HCT116 (cell line): ENCODE measurements around the gene MRPL20. TPM values are rescaled to one million over a fixed set of nuclear protein-coding genes. Genes with fewer than 3 reads are reported as not detected.

ENCODE experiments used
- ATAC-seq: fragments of 200-7000 bp; cut with Tn5 transposase; 2 replicates; pipeline ENCODE4 v1.9.1; 2020; ENCODE audit warnings: mild to moderate bottlenecking, moderate library complexity
- BruUV-seq: library from RNA; stranded (reverse); fragments of 400-500 nt; replicated peaks from 2 replicates; lab custom pipeline; 2021; lab: Mats Ljungman, UMichigan
- CTCF ChIA-PET: fragments of 300-600 bp; sonication (Branson Sonifier 250); formaldehyde crosslinking; loops from one replicate; lab custom pipeline; 2021; ENCODE audit warnings: antibody characterized with exemption; lab: Charles Lee
- POLR2A ChIA-PET: fragments of 300-600, 350-600 bp; sonication (Branson Sonifier 250); formaldehyde crosslinking; loops from one replicate; lab custom pipeline; 2021; ENCODE audit warnings: antibody characterized with exemption; lab: Charles Lee
- RAD21 ChIA-PET, 2 experiments: fragments of 300-600 bp; sonication (Branson Sonifier 250); formaldehyde crosslinking; loops; one replicate each; lab custom pipeline; 2023; ENCODE audit warnings: low total read pairs in 2 of 2; ENCODE audit not compliant: uncharacterized antibody in 2 of 2, unreplicated experiment in 2 of 2, low non-redundant PET in 1 of 2; lab: Charles Lee
- DNase-seq: peaks from one replicate; pipeline ENCODE4 v3.0.0-alpha.2; 2010; ENCODE audit warnings: low read depth, low spot score
- H2AFZ ChIP-seq: fragments of 200-600 bp; shearing (Covaris generic), sonication (generic); 2 replicates; pipeline ENCODE4 v1.6.1; 2017; ENCODE audit warnings: low read depth, mixed run types, mixed read lengths, antibody characterized with exemption, low read length; ENCODE audit not compliant: poor library complexity, severe bottlenecking
- H3K27ac ChIP-seq: 2 replicates; pipeline ENCODE4 v1.5.1; 2012; ENCODE audit warnings: low read depth, low read length
- H3K27me3 ChIP-seq: fragments of 200-600 bp; sonication (generic); 2 replicates; pipeline ENCODE4 v1.6.1; 2016; ENCODE audit warnings: mixed run types, low read length, mixed read lengths; ENCODE audit not compliant: insufficient read depth
- H3K36me3 ChIP-seq, 2 experiments: fragments of 200-500 bp in 1 of 2; fragments of 200-600 bp in 1 of 2; sonication (Bioruptor generic) in 1 of 2; sonication (generic) in 1 of 2; 2 replicates each; pipeline versions ENCODE4 v1.5.1 to v1.6.1; 2014 to 2016; ENCODE audit warnings: low read length in 2 of 2, inconsistent platforms in 1 of 2, mixed read lengths in 1 of 2, mixed run types in 1 of 2; ENCODE audit not compliant: insufficient read depth in 2 of 2, control insufficient read depth in 1 of 2
- H3K4me1 ChIP-seq, 2 experiments: fragments of 200-600 bp in 1 of 2; sonication (generic) in 1 of 2; 2 replicates each; pipeline versions ENCODE4 v1.5.1 to v1.6.1; 2012 to 2017; ENCODE audit warnings: low read length in 2 of 2, inconsistent platforms in 1 of 2, mild to moderate bottlenecking in 1 of 2, mixed read lengths in 1 of 2, mixed run types in 1 of 2, moderate library complexity in 1 of 2; ENCODE audit not compliant: insufficient read depth in 2 of 2, control insufficient read depth in 1 of 2
- H3K4me2 ChIP-seq: fragments of 200-600 bp; sonication (generic); 2 replicates; pipeline ENCODE4 v1.6.1; 2017; ENCODE audit warnings: mixed run types, low read length, mixed read lengths
- H3K4me3 ChIP-seq, 2 experiments: fragments of 200-600 bp in 1 of 2; sonication (generic) in 1 of 2; replicated peaks in 1 of 2; 2 replicates each; pipeline ENCODE4 v1.5.1; 2011 to 2016; ENCODE audit warnings: low read length in 2 of 2, control low read depth in 1 of 2, low read depth in 1 of 2, mild to moderate bottlenecking in 1 of 2, mixed read lengths in 1 of 2, mixed run types in 1 of 2
- H3K79me2 ChIP-seq: fragments of 200-600 bp; sonication (generic); 2 replicates; pipeline ENCODE4 v1.6.1; 2017; ENCODE audit warnings: mild to moderate bottlenecking, mixed run types, low read length, moderate library complexity, mixed read lengths; ENCODE audit not compliant: insufficient read depth
- H3K9ac ChIP-seq: fragments of 200-600 bp; sonication (generic); 2 replicates; pipeline ENCODE4 v1.6.1; 2016; ENCODE audit warnings: low read length, mixed read lengths
- H3K9me2 ChIP-seq: fragments of 200-600 bp; sonication (generic), shearing (Covaris generic); 2 replicates; pipeline ENCODE4 v1.6.1; 2017; ENCODE audit warnings: mixed run types, mild to moderate bottlenecking, moderate library complexity; ENCODE audit not compliant: insufficient read depth
- H3K9me3 ChIP-seq, 2 experiments: fragments of 200-500 bp in 1 of 2; fragments of 200-600 bp in 1 of 2; sonication (Bioruptor generic) in 1 of 2; sonication (generic) in 1 of 2; 2 replicates each; pipeline ENCODE4 v1.6.1; 2014 to 2017; ENCODE audit warnings: low read length in 2 of 2, mixed read lengths in 2 of 2, inconsistent platforms in 1 of 2, low read depth in 1 of 2, mild to moderate bottlenecking in 1 of 2, mixed run types in 1 of 2, moderate library complexity in 1 of 2; ENCODE audit not compliant: control insufficient read depth in 1 of 2, insufficient read depth in 1 of 2
- H4K20me1 ChIP-seq: fragments of 200-600 bp; sonication (generic), shearing (Covaris generic); 2 replicates; pipeline ENCODE4 v1.6.1; 2017; ENCODE audit warnings: mixed run types, mild to moderate bottlenecking, moderate library complexity; ENCODE audit not compliant: insufficient read depth
- EGR1 ChIP-seq: IDR thresholded peaks from 2 replicates; pipeline ENCODE4 v1.6.1; 2012; ENCODE audit warnings: low read depth
- EZH2phosphoT487 ChIP-seq: fragments of 200-600 bp; IDR thresholded peaks from 2 replicates; pipeline ENCODE4 v1.6.1; 2018; ENCODE audit warnings: antibody characterized with exemption, borderline replicate concordance
- FOSL1 ChIP-seq: IDR thresholded peaks from 2 replicates; pipeline ENCODE4 v1.6.1; 2012; ENCODE audit warnings: low read depth
- POLR2A ChIP-seq: IDR thresholded peaks from 2 replicates; pipeline ENCODE4 v1.7.0; 2011; ENCODE audit warnings: borderline replicate concordance; ENCODE audit not compliant: insufficient read depth, insufficient read length; ENCODE audit errors: extremely low read depth
- POLR2AphosphoS5 ChIP-seq: IDR thresholded peaks from 2 replicates; pipeline ENCODE4 v1.6.1; 2011; ENCODE audit warnings: mild to moderate bottlenecking, low read depth, low read length, moderate library complexity
- SIN3A ChIP-seq: IDR thresholded peaks from 2 replicates; pipeline ENCODE4 v1.6.1; 2012; ENCODE audit warnings: low read depth
- SP1 ChIP-seq: IDR thresholded peaks from 2 replicates; pipeline ENCODE4 v1.6.1; 2012; ENCODE audit warnings: low read depth
- YY1 ChIP-seq: IDR thresholded peaks from 2 replicates; pipeline ENCODE4 v1.6.1; 2011; ENCODE audit warnings: low read length, low read depth, moderate library complexity, mild to moderate bottlenecking; ENCODE audit not compliant: insufficient replicate concordance; ENCODE audit errors: extremely low read depth
- ZFX ChIP-seq: fragments of 450-650 bp; IDR thresholded peaks from 2 replicates; pipeline ENCODE4 v1.6.1; 2017
- intact Hi-C: fragments of 100-400 bp; cut with micrococcal nuclease; formaldehyde crosslinking; loops from 2 replicates; pipeline ENCODE4 v1.10.0; 2022
- total RNA-seq: library from RNA; stranded (reverse); gene quantifications from one replicate; pipeline ENCODE4 v1.2.1, GENCODE V29; 2021; ENCODE audit not compliant: unreplicated experiment

MRPL20 gene
- total RNA-seq, 1 experiment from 2014 or later: 131 TPM

- Histone ChIP-seq H3K36me3 (no peaks in the 10 kb centered on the region), H3K27ac (peak overlapping the region; percentile 99), H3K4me2 (peak overlapping the region; percentile 99), H3K9me3 (no peaks in the 10 kb centered on the region), H3K9me2 (no peaks in the 10 kb centered on the region), H3K4me1 (peaks cover 45 to 67% of the 10 kb centered on the region in 2 experiments), H4K20me1 (no peaks in the 10 kb centered on the region), H3K4me3 (peak overlapping the region; percentile 80 to 92), H3K27me3 (no peaks in the 10 kb centered on the region), H2AFZ (no peak overlapping the region), H3K79me2 (peaks cover 33% of the 10 kb centered on the region; the same call in 1 of the 2 replicates), H3K9ac (peak overlapping the region; percentile 88)
- TF ChIP-seq EGR1: no peak
- TF ChIP-seq POLR2AphosphoS5: peak; percentile 13; the same call in 1 of the 2 replicates
- TF ChIP-seq ZFX: 0 out of 2 replicates have a peak, but pooled peaks have one; percentile 34
- TF ChIP-seq SIN3A: no peak
- TF ChIP-seq SP1: no peak
- TF ChIP-seq FOSL1: no peak
- ATAC-seq: peak; percentile 23
- POLR2A ChIA-PET: interaction anchor here (0.9 to 1.5 kb wide), 4 partner anchors 10 to 58 kb away, joined by 3 to 5 read pairs (median 3); partner anchors contain the start of genes AURKAIP1 and CCNL2
- CTCF ChIA-PET: interaction anchor here (1.1 kb wide), 1 partner anchor 58 kb away, joined by 4 read pairs; the partner anchor contains the start of gene AURKAIP1
- no TSS peak for BruUV-seq
- intact Hi-C loops: loop anchor here (2.0 kb wide), 1 partner anchor 27 kb away; the partner anchor contains the start of gene MRPL20
- RAD21 ChIA-PET: interaction anchor here (1.2 to 1.4 kb wide), 2 partner anchors 9 to 28 kb away, joined by 3 read pairs; no protein-coding TSS in a partner anchor
- peak; percentile 56 for DNase-seq
These were observed 26.7 kb upstream of the MRPL20 start for GRCh38 chr1:1433804-1434130.

- peak overlapping the region; percentile 88 for H3K9ac ChIP-seq
- peak overlapping the region; percentile 99 for H3K27ac ChIP-seq
- H3K4me1 ChIP-seq: peaks cover 45 to 67% of the 10 kb centered on the region in 2 experiments
- no TSS peak for BruUV-seq
- H4K20me1 ChIP-seq: no peaks in the 10 kb centered on the region
- ChIA-PET CTCF (interaction anchor here (0.6 to 1.1 kb wide), 2 partner anchors 31 to 58 kb away, joined by 3 to 4 read pairs; partner anchors contain the start of gene AURKAIP1), RAD21 (interaction anchor here in 1 of 2 experiments (1.4 kb wide), 1 partner anchor 27 kb away, joined by 3 read pairs; no protein-coding TSS in a partner anchor), POLR2A (interaction anchor here (0.5 to 1.7 kb wide), 7 partner anchors 9 to 109 kb away, joined by 3 to 5 read pairs (median 3); partner anchors contain the start of genes AURKAIP1 and CCNL2)
- DNase-seq: no peak
- H2AFZ ChIP-seq: no peak overlapping the region
- ATAC-seq: peak; percentile 68
- no peaks in the 10 kb centered on the region for H3K9me2 ChIP-seq
- intact Hi-C loops: loop anchor here (2.0 kb wide), 1 partner anchor 26 kb away; the partner anchor contains the start of gene MRPL20
- H3K36me3 ChIP-seq: no peaks in the 10 kb centered on the region
- H3K9me3 ChIP-seq: no peaks in the 10 kb centered on the region
- peak overlapping the region; percentile 99 for H3K4me2 ChIP-seq
- peaks cover 33% of the 10 kb centered on the region; the same call in 1 of the 2 replicates for H3K79me2 ChIP-seq
- H3K27me3 ChIP-seq: no peaks in the 10 kb centered on the region
- no peak; the same call in 1 of the 2 replicates for TF ChIP-seq ZFX
- TF ChIP-seq EZH2phosphoT487: no peak
- TF ChIP-seq YY1: peak; percentile 41
- TF ChIP-seq POLR2A: no peak
- TF ChIP-seq POLR2AphosphoS5: peak; percentile 87
- H3K4me3 ChIP-seq: peak overlapping the region; percentile 80 to 92
These were observed 26.1 kb upstream of the MRPL20 start for GRCh38 chr1:1432951-1433803.
